HG02973 (cell line): ENCODE results near the gene TBC1D8.
"Not testable (repeated sequence)": the region's sequence is repeated elsewhere in the genome, so short reads cannot be mapped to it uniquely, and the experiment has no call there.

ENCODE experiments used
- ATAC-seq: cut with Tn5 transposase; IDR thresholded peaks from one replicate; pipeline ENCODE4 v1.9.1; 2021; ENCODE audit warnings: moderate library complexity; ENCODE audit not compliant: unreplicated experiment

The TBC1D8 gene

DNA sequence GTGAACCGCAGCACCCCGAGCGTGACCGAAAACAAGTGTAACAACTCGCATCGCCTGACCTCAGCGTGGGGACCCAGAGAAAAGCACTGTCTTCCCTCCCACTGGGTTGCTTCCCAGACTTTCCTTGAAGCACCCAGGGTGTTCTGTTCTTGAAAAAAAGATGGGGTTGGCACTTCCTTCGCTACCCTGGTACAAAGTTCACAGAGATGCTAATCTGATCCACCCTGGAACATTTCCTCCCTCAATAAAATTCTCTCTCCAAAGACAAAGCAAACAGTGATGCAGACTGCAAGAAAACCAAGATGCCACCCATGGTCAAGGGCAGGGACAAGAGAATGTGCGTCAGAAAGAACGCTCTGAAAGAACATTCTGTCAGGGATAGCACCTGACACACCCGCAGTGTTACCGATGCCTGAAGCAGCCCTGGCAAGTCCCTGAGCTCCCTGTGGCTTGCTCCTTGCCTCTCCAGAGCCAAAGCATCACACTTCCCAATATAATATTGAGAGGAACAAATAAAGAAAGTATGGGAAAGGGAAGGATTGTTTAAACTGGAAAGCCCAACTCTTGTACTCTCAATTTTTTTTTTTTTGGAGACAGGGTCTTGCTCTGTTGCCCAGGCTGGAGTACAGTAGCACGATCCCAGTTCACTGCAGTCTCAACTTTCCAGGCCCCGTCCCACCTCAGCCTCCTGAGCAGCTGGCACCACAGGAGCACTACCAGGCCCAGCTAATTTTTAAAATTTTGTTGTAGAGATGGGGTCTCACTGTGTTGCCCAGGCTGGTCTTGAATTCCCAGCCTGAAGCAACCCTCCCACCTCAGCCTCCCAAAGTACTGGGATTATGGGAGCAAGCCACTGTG lies 70.7 kb downstream of the TBC1D8 start:
- no peak for ATAC-seq

DNA sequence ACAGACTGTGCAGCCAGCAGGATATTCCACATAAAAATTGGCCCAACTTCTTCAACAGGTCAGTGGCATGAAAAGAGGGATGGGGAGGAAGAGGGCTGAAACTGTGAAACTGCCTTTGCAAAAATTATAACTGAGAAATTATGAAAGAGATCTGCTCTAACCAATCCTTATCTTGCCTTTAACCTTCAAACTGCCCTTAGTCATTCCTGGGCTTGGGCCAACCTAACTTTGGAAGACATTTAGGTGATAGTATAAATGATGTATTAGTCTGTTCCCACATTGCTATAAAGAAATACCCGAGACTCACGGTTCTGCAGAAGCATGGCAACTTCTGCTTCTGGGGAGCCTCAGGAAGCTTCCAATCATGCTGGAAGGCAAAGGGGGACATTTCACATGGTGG lies 74.6 kb downstream of the TBC1D8 start:
- no peak for ATAC-seq

DNA sequence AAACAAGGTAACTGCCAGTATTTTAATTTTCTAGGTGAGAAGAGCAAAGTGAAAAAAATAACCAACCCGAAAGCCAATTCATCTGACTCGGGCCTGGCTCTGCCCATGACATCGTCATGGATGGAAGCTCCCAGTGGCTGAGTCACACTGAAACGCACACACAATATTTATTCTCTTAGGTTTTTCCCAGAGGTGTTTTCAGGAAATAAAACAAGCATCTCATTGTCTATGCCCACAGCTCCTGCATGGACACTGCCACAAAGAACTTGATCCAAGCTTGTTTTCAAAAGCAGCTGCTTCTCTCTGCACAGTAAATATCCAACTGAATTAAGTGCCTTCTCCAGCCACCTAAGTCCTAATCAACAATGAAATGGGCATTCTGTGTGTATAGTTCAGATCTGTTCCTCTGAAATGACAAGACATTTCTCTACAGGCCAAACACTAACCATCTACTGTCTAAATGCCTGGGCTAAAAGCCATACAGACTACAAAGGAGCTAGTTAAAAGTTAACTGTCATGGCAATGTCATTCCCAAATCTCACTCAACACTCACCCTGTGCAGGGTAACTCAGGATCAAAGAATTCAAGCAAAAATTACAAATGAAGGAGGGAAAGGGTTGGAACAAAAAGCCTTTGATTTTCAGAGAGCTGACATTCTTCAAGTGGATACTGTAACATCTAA lies 86.2 kb downstream of the TBC1D8 start:
- ATAC-seq = no peak

DNA sequence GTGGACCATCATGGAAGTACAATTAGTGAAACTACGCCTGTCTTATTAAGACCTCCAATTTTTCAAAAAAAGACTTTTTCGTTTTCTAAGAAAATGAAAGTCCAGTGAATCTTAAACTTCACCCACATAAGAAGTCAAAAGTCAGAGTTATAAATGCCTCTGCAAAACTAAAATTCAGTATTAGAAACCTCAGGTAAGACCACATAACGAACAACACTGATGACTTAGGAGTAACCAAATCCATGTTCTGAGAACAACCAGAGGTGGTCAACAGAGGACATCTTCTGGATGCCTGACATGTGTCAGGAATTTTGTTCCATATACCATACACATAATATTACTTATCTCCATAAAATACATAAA lies 86.7 kb downstream of the TBC1D8 start:
- no peak for ATAC-seq

- ATAC-seq = no peak
Measured at GRCh38 chr2:101064125-101064502, 87.1 kb downstream of the TBC1D8 start.

GRCh38 chr2:101063352-101064124 lies 87.6 kb downstream of the TBC1D8 start:
- ATAC-seq = no peak

DNA sequence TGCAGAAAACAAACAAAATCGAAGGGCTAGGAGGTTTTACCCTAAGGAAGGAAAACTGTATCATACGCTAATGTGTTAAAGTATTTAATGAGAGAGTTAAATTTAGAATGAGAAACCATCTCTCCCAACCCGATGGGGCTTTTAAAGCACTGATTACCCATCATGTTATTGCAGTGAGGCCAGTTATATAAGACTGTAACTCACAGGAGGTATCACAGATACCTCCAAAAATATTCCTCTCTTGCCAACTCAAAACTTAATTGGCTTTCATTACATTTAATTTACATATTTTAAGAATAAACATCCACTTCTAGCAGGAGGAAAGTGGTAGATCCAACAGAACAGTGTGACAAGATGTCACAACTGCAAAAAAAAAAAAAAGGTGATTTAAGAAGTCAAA lies 92.8 kb downstream of the TBC1D8 start:
- ATAC-seq = no peak

DNA sequence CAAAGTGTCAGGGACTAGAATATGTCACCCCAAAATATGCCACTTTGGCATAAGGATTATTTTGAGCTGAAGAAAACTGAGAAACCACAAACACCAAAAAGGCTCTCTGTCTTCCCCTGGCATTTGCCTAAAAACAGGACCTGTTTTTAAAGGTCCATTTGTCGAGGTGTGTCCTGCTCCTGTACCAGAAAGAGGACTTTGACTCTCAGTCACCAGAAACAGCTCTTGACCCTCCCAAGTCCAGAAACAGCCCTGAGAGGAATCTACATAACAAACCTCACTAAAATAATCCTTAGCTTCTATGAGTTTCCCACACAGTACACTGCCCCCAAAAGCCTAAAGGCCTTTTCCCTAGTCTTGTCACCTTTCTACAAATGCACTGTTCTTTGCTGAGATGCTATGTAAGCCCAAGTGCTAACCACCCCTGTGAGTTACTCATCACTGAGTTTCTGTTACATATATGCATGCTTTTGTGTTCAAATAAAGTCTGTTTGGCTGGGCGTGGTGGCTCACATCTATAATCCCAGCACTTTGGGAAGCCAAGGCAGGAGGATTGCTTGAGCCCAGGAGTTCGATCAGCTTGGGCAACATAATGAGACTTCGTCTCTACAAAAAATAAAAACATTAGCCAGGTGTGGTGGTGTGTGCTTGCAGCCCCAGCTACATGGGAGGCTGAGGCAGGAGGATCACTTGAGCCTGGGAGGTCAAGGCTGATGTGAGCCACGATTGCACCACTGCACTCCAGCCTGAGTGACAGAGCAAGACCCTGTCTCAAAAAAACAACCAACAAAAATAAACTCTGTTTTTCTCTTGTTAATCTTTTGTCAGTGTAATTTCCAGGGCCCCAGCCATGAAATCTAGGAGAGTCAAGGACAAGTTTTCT lies 93.9 kb downstream of the TBC1D8 start:
- no peak for ATAC-seq

DNA sequence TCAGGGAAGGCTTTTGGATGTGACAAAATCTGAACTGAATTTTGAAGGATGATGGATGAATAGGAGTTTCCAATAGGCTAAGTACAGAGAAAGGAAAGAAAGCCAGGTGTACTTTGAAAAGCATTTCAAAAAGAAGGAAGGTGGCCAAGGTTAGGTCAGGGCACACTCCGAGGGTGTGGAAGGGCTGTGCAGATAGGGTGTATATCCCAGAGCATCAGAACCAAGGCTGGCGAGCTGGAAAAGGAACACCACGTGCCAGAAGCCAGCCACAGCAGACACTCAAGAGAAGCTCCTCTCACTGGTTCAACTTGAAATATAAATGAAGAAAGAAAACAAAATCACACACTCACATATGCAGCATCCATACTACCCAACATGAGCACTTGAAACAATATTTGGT lies 98.1 kb downstream of the TBC1D8 start:
- no peak for ATAC-seq

GRCh38 chr2:101052147-101052546 lies 99.0 kb downstream of the TBC1D8 start:
- no peak for ATAC-seq

DNA sequence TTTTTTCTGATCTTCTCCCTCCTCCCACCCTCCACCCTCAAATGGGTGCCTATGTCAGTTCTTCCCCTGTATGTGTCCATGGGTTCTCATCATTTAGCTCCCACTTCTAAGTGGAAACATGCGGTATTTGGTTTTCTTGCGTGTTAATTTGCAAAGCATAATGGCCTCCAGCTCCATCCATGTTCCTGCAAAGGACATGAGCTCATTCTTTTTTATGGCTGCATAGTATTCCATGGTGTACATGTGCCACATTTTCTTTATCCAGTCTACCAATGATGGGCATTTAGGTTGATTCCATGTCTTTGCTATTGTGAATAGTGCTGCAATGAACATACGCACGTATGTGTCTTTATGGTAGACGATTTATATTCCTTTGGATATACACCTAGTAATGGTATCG lies 100.3 kb downstream of the TBC1D8 start:
- ATAC-seq = not testable (repeated sequence)

DNA sequence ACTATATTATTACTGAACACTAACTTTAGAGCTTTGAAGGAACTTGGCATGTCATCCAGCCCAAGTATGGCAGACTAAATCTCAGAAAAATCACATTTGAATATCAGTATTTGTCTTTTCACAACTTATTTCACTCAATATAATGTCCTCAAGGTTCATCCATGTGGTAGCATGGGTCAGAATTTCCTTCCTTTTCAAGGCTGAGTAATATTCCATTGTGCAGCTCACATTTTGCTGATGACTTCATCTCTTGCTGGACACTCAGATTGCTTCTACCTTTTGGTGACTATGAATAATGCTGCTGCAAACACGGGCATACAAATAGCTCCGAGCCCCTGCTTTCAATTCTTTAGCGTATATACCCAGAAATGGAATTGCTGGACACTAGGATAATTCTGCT lies 102.4 kb downstream of the TBC1D8 start:
- no peak for ATAC-seq

DNA sequence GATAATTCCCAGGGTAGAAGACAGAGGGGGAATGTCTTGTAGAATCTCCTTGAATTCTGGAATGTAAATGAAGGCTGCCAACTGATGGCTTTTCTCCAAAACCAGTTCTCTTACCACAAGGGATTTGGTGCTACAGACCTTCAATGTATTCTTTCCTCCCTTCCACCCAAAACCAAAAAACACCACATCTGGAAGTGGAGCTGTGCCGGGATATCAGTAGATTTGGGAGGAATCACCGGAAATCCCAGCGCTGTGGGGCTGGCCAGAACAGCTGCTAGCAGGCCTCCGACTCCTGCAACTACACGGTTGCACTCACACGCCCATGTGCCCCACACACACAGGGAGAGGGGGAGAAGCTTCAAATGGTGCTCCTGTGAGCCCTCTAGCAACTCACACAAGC lies 103.4 kb downstream of the TBC1D8 start:
- ATAC-seq = no peak

- no peak for ATAC-seq
Measured at GRCh38 chr2:101047075-101047766, 104.0 kb downstream of the TBC1D8 start.

DNA sequence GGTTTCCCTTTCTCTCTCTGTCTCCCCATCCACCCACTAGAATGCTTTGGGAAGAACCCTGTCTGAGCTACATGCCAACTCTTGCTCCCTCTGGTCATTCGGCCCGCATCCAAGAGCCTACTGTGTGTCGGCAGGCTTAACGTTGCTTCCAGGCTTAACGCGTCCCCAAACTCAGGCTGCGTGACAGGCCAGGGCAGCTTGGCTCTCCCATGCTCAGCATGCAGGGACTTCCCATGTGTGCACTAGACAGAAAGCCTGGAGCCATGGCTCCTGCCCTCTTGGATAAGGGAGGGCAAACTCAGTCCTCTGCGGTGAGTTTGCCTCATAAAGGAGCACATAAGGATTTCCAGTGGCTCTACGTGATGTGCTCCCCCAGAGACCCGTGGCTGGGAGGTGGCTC lies 105.9 kb downstream of the TBC1D8 start:
- ATAC-seq = no peak

- no peak for ATAC-seq
Measured at GRCh38 chr2:101041413-101041812, 109.8 kb downstream of the TBC1D8 start.

GRCh38 chr2:101040761-101041160 lies 110.4 kb downstream of the TBC1D8 start:
- no peak for ATAC-seq

DNA sequence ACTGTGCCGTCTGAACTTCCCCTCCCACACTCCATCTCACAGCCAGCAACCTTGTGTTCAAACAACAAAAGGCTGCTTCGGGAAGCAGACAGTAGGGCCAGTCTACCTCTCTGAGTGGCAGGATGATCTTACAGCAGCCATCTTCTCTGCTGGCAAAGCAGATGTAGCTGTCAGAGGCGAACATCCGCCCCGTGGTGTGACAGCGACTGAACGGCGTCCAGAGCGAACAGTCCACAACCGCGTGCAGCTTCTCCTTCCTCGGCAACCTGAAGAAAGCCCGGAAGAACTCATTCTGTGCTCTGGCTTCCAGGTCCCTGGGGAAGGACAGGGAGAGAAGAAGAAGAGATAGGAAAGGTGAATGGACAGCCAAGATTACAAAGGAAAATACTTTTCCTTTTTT lies 111.1 kb downstream of the TBC1D8 start:
- no peak for ATAC-seq

GRCh38 chr2:101038455-101039255 lies 112.5 kb downstream of the TBC1D8 start:
- no peak for ATAC-seq
